B cell (primary cell): Measurements from ENCODE around the gene RBPJL.

Experiments used
- CTCF ChIP-seq: fragments of 200-600 bp; IDR thresholded peaks from one replicate; pipeline ENCODE4 v1.8.0; 2022; ENCODE audit warnings: antibody characterized with exemption, mild to moderate bottlenecking
- EZH2 ChIP-seq: IDR thresholded peaks from 2 replicates; pipeline ENCODE4 v1.6.1; 2012; ENCODE audit warnings: borderline replicate concordance, low read depth, mild to moderate bottlenecking, moderate library complexity, low read length; ENCODE audit not compliant: insufficient read depth, poor library complexity, severe bottlenecking

- TF ChIP-seq CTCF, result no peak
- no peak for TF ChIP-seq EZH2
Observed at GRCh38 chr20:45338121-45339030, 31.7 kb downstream of the RBPJL start.
